HG02798 (cell line): Measurements from ENCODE around the gene ZNF679.
"Not testable (repeated sequence)": the region's sequence is repeated elsewhere in the genome, so short reads cannot be mapped to it uniquely, and the experiment has no call there.

ENCODE experiments used
- ATAC-seq: cut with Tn5 transposase; IDR thresholded peaks from one replicate; pipeline ENCODE4 v1.9.1; 2021; ENCODE audit warnings: mild to moderate bottlenecking; ENCODE audit not compliant: unreplicated experiment, poor library complexity

Gene ZNF679

GRCh38 chr7:64228174-64228573 is at the start of gene ZNF679:
ZNF679 (plus strand) TSS chr7:64228474; CDS start chr7:64249118, 20,644 bp downstream.
- not testable (repeated sequence) for ATAC-seq

GRCh38 chr7:64180989-64181388 is 47.3 kb upstream of the ZNF679 start:
- ATAC-seq = no peak

- no peak for ATAC-seq
Observed at GRCh38 chr7:64181586-64181985, 46.7 kb upstream of the ZNF679 start.

- no peak for ATAC-seq
Observed at GRCh38 chr7:64182036-64182790, 46.1 kb upstream of the ZNF679 start.

DNA sequence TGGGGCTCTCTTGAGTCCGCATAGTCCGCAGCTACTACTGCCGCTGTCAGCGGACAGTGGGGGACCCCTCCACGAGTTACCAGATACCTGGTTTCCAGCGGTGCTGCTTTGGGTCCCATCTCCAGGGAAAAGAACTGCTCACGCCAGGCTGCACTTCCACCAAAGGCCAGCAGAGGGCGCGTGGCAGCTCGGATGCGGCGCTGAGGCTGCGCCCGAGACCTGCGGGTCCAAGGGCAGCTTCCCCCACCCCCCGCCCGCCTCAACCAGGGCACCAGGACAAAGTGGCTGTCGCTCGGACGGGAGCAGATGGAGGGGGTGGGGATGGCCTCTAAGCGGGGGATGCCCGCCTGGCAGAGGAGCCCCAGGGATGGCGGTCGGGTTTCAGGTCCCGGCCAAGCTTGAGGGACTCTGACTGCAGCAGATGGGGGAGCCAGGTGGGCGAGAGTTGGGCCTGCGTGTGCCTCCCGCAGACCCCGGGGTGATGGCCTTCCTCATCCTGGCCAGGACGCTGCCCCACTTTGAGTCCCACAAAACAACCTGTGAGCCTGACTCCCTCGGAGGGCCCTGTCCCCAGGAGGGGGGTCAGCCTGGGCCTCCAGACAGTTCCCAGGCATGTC is 45.0 kb upstream of the ZNF679 start:
- no peak for ATAC-seq

DNA sequence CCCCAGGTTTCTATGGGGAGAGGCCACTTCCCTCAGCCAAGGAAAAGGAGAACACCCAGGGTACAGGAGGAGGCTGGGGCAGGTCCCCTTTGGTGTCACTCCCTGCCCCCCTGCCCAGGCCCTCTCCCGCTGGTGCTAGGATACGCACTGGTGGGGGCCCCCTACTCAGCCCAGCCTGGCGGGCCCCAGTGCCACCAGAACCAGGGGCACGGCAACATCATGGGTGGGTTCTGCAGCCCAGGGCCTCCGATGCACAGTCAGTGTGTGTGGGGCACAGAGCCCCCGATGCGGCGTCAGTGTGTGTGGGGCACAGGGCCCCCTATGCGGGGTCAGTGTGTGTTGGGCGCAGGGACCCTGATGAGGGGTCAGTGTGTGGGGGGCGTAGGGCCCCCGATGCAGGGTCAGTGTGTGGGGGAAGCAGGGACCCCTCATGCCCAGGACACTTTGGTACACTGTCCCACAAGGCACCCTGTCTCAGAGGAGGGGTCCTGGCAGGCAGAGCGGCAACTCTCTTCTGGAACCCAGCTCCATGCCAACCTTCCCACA is 44.4 kb upstream of the ZNF679 start:
- no peak for ATAC-seq

GRCh38 chr7:64184376-64184775 is 43.9 kb upstream of the ZNF679 start:
- ATAC-seq = no peak

GRCh38 chr7:64187408-64187807 is 40.9 kb upstream of the ZNF679 start:
- ATAC-seq = no peak

- no peak for ATAC-seq
Observed at GRCh38 chr7:64192148-64192704, 36.0 kb upstream of the ZNF679 start.

DNA sequence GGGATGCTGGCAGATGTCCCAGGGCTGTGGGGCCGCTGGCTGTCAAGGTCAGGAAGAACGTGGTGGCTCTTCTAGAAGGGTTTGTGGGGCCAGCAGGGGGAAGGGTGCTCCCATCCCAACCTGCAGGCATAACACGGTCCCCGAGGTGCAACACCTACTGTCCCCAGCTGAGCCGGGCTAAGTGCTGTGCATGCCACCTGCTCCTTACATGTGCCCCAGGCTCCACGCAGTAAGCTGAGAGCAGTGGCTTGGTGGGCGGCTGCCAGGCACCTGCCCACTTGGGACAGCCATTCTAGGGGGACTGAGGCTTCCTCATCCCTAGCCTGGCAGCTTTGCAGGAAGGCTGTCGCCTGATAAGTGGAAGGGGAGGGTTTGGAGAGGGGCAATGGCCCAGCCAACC is 35.5 kb upstream of the ZNF679 start:
- no peak for ATAC-seq

- ATAC-seq = no peak
Observed at GRCh38 chr7:64206903-64207302, 21.4 kb upstream of the ZNF679 start, which contains the start of gene ZNF735. ZNF735 (plus strand) TSS chr7:64207203; CDS start chr7:64207203, 0 bp downstream.

DNA sequence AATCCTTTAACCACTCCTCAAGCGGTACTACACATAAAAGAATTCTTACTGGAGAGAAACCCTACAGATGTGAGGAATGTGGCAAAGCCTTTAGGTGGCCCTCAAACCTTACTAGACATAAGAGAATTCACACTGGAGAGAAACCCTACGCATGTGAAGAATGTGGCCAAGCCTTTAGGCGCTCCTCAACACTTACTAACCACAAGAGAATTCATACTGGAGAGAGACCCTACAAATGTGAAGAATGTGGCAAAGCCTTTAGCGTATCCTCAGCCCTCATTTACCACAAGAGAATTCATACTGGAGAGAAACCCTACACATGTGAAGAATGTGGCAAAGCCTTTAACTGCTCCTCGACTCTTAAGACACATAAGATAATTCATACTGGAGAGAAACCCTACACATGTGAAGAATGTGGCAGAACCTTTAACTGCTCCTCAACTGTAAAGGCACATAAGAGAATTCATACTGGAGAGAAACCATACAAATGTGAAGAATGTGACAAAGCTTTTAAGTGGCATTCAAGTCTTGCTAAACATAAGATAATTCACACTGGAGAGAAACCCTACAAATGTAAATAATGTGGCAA is 8.5 kb upstream of the ZNF679 start:
- not testable (repeated sequence) for ATAC-seq

DNA sequence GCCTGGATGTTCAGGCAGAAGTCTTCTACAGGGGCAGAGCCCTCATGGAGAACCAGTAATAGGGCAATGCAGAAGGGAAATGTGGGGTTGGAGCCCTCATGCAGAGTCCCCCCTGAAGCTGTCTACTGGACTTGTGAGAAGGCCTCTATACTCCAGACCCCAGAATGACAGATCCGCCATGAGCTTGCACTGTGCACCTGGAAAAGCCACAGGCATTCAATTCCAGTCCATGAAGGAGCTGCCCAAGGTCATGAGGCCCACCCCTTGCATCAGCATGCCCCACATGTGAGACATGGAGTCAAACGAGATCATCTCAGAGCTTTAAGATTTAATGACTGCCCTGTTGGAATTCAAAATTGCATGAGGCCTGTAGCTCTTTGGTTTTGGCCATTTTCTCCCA is 4.9 kb upstream of the ZNF679 start:
- ATAC-seq = no peak

DNA sequence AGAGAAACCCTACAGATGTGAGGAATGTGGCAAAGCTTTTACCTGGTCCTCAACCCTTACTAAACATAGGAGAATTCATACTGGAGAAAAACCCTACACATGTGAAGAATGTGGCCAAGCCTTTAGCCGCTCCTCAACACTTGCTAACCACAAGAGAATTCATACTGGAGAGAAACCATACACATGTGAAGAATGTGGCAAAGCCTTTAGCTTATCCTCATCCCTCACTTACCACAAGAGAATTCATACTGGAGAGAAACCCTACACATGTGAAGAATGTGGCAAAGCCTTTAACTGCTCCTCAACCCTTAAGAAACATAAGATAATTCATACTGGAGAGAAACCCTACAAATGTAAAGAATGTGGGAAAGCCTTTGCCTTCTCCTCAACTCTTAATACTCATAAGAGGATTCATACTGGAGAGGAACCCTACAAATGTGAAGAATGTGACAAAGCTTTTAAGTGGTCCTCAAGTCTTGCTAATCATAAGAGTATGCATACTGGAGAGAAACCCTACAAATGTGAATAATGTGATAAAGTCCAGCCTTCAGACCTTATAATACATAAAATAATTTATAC is 38.2 kb downstream of the ZNF679 start:
- no peak for ATAC-seq

GRCh38 chr7:64277630-64278029 is 49.4 kb downstream of the ZNF679 start:
- no peak for ATAC-seq

DNA sequence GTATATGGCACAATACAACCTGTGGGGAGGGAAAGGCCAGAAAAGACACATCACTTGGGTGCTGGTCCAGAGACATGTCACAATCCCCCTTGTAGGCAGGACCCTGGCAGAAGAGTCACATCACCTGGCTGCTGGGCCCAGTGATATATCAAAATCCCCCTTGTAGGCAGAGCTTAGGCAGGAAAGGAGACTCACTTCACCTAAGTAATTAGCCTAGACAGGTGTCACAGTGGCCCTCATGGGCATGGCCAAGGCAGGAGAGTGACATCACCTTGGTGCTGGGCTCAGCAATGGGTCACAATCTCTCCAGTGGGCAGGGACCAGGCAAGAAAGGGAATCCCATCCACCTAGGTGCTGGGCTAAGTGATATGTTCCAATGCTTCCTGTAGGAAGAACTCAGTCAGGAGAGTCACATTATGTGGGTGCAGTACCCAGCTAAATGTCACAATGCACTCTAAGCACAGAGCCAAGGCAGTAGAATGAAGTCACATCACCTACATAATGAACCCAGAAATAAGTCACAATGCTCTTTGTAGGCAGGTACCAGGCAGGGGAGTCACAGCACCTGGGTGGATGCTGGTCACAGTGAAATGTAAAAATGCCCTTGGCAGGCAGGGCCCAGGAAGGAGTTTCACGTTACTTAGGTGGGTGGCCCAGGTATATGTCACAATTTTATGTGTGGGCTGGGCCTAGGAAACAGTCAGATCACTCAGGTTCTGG is 66.6 kb downstream of the ZNF679 start:
- no peak for ATAC-seq

DNA sequence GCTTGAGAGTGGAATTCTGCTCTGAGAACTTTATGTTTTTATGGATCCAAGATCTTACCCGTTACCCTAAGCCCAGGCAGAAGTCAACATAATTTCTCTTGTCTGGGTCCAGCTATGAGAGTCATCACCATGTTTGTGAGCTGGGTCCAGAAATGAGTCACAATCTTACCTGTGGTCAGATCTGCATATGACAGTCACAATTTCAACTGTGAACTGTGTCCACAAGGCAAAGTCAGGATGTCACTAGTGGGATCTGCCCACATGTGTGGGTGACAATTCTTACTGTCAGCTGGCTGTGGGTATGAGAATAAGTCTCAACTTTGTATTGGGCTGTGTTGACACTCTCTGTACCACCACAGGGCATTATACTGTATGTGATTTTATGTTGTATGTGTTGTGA is 69.1 kb downstream of the ZNF679 start:
- not testable (repeated sequence) for ATAC-seq

DNA sequence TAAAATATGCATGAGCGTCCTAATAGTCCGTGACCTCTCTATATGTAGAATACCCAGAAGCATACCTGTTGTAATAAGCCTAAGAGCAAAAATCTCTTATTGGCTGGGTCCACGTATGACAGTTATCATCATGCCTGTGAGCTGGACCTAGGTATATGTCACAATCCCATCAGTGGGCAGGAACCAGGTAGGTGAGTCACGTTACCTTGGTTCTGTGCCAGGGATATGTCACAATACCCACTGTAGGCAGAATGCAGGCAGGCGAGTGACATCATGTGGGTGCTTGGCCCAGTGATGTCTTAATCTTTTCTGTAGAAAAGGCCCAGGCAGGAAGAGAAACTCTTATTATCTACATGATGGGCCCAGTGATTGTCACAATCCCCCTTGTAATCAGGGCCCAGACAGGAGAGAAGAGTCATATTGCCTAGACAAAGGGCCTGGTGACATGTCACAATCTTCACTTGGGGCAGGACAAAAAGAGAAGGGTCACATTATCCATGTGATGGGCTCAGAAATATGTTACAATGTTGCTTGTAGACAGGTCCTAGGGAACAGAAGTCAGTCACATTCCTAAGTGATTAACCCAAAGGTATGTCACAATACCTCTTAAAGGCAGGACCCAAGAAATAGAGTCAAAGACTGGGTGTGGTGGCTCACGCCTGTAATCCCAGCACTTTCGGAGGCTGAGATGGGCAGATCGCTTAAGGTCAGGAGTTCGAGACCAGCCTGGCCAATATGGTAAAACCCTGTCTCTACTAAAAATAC is 72.5 kb downstream of the ZNF679 start:
- ATAC-seq = no peak
